ENCODE results near the gene MAP7D1.
"Not testable (repeated sequence)": the region's sequence is repeated elsewhere in the genome, so short reads cannot be mapped to it uniquely, and the experiment has no call there.

MAP7D1 gene

DNA sequence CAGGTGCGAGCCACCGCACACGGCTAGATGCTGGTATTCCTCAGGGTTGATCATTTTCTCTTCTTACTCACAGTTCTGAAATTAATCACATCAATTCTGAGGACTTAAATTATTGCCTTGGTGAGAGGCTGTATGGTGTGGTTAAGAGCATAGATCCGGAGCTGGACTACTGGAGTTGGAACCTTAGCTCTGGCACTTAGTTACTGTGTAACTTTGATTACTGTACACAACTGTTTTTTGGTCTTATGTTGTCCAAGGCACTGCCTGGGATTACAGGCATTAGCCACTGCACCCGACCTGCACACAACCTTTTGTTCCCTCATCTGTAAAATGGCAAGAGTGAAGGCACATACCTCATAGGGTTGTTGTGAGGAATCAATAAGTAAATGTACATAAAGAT lies 42.7 kb downstream of the MAP7D1 start:
- no peaks in the 10 kb centered on the region for H3K36me3 Mint-ChIP-seq
- no peaks in the 10 kb centered on the region for H3K9me3 Mint-ChIP-seq
- H3K4me1 Mint-ChIP-seq, result no peaks in the 10 kb centered on the region
- CTCF ChIA-PET, result interaction anchor here (0.6 to 1.8 kb wide), 2 partner anchors 11 to 13 kb away, joined by 4 to 6 read pairs; no protein-coding TSS in a partner anchor
- no peak overlapping the region for H3K4me3 Mint-ChIP-seq
- DNase-seq, result no peak
- H3K27ac Mint-ChIP-seq, result no peak overlapping the region
- H3K27me3 Mint-ChIP-seq, result peaks cover 19% of the 10 kb centered on the region

DNA sequence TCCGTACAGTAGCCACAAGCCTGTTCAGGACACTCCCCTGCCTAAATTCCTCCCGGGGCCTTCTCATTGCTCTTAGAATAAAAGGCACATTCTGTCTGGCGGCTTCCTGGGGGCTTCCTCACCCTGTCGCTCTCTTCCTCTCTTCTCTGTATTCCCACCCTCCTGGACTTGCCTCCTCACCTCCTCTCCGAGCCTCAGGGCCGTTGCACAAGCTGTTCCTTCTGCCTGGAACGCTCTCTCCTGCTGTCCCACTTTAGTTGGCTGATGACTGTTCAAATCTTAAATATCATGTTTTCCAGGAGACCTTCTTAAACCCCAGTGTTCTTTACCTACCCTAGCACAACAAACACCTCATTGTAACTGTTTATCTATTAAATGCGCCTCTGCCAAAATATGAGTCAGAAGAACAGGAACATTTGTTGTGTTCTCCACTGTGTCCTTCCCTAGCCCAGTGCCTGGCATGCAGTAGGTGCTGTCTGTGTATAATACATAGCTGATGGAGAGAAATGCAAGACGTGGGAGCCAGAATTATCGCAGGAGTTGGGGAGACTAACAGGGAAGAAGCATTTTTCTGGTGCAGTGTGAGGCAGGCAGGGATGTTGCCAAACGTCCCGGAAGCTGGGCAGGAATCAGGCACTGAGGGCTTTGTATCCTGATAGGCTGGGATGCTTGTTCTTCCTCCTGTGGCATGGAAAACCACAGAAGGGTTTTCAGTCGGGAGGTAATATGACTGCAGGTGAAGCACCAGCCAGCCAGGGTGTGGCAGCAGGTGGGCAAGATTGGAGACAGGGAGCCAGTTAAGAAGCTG lies 44.2 kb downstream of the MAP7D1 start:
- Mint-ChIP-seq H3K9me3 (no peaks in the 10 kb centered on the region), H3K4me3 (no peak overlapping the region), H3K27ac (no peak overlapping the region), H3K4me1 (no peaks in the 10 kb centered on the region), H3K27me3 (peaks cover 24% of the 10 kb centered on the region), H3K36me3 (no peaks in the 10 kb centered on the region)
- CTCF ChIA-PET, result interaction anchor here (0.6 kb wide), 1 partner anchor 1375 kb away, joined by 3 read pairs; no protein-coding TSS in a partner anchor
- DNase-seq, result no peak

DNA sequence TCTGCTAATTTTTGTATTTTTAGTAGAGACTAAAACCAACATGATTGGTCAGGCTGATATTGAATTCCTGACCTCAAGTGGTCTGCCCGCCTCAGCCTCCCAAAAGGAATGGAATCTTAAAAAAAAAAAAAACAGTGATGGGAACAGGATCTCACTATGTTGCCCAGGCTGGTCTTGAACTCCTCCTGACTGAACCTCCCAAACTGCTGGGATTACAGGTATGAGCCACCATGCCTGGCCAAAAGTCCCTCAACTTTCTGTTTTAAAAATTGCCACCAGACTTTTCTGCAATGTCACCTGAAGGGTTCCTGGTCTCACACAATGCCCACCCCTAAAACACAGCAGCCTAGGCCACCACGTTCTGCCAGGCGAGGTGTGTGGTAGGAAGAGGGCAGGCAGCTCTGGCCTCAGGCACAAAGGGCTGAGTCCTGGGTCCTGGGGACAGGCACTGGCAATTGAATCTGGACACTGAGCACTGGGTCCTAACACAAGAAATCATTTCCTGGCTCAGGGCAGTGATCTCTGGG lies 47.1 kb downstream of the MAP7D1 start:
- DNase-seq, result no peak
- no peaks in the 10 kb centered on the region for H3K9me3 Mint-ChIP-seq
- H3K36me3 Mint-ChIP-seq, result no peaks in the 10 kb centered on the region
- peaks cover 16% of the 10 kb centered on the region for H3K27me3 Mint-ChIP-seq
- H3K27ac Mint-ChIP-seq, result no peak overlapping the region
- H3K4me3 Mint-ChIP-seq, result no peak overlapping the region
- peaks cover 4% of the 10 kb centered on the region for H3K4me1 Mint-ChIP-seq
- CTCF ChIA-PET, result interaction anchor here (1.1 kb wide), 1 partner anchor 15 kb away, joined by 4 read pairs; no protein-coding TSS in a partner anchor

GRCh38 chr1:36203554-36204346 lies 47.8 kb downstream of the MAP7D1 start:
- H3K4me1 Mint-ChIP-seq, result peaks cover 4% of the 10 kb centered on the region
- CTCF ChIA-PET, result interaction anchor here (1.1 kb wide), 1 partner anchor 16 kb away, joined by 4 read pairs; no protein-coding TSS in a partner anchor
- no peak for DNase-seq

DNA sequence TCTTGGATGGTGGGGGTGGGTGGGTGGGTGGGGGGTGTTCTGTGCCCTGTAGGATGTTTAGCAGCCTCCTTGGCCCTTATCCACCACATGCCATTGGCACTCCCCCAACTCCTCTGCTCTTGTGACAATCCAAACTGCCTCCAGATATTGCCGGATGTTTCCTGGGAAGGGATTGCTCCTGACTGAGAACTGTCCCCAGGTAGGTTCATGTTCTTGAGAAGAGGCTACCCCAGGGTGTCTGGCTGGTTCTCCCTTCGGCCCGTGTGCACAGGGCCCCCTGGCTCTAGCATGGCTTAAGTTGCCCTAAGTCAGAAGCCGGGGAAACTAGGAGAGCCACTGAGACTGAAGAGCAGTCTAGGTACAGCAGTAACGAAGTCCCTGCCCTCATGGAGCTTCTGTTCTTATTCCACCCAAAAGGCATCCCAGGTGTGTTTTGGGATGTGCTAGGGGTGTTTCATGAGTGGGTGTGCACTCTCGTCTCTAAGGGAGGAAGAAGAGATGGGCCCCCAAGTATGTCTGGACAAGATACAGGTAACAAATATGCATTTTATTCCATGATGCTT lies 48.5 kb downstream of the MAP7D1 start:
- Mint-ChIP-seq H3K27me3 (peaks cover 16% of the 10 kb centered on the region), H3K4me1 (peaks cover 4% of the 10 kb centered on the region), H3K4me3 (no peak overlapping the region), H3K27ac (no peak overlapping the region), H3K9me3 (no peaks in the 10 kb centered on the region), H3K36me3 (no peaks in the 10 kb centered on the region)
- DNase-seq, result no peak
- CTCF ChIA-PET, result no interaction called here

More at GRCh38 chr1:36203554-36204346, 47.8 kb downstream of the MAP7D1 start:
- no peaks in the 10 kb centered on the region for H3K36me3 Mint-ChIP-seq
- H3K9me3 Mint-ChIP-seq, result no peaks in the 10 kb centered on the region
- peaks cover 16% of the 10 kb centered on the region for H3K27me3 Mint-ChIP-seq
- no peak overlapping the region for H3K4me3 Mint-ChIP-seq
- H3K27ac Mint-ChIP-seq, result no peak overlapping the region

DNA sequence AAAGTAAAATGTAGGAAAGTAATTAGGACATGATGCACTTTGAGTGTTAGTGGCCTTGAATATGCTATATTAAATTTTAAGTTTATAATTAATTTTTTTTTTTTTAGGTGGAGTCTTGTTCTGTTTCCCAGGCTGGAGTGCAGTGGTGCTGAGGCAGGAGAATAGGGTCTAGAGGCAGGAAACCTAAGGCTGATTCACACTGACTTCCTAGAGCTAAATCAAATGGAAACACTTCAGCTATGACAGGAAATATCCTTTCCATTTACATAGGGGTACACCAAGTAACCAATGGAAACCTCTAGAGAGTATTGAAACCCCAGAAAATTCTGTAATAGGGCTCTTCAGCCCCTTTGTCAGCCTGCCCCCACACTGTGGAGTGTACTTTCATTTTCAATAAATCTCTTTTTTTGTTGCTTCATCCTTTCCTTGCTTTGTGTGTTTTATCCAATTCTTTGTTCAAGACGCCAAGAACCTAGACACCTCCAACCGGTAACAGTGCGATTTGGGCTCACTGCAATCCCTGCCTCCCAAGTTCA lies 50.4 kb downstream of the MAP7D1 start:
- Mint-ChIP-seq H3K36me3 (no peaks in the 10 kb centered on the region), H3K4me3 (no peak overlapping the region), H3K27me3 (peaks cover 15% of the 10 kb centered on the region), H3K9me3 (no peaks in the 10 kb centered on the region), H3K4me1 (peaks cover 4% of the 10 kb centered on the region), H3K27ac (no peak overlapping the region)
- CTCF ChIA-PET, result interaction anchor here (1.0 to 1.5 kb wide), 2 partner anchors 19 to 80 kb away, joined by 3 to 6 read pairs; no protein-coding TSS in a partner anchor
- DNase-seq, result no peak

- no peak for DNase-seq
- no peaks in the 10 kb centered on the region for H3K9me3 Mint-ChIP-seq
- CTCF ChIA-PET, result no interaction called here
- no peaks in the 10 kb centered on the region for H3K36me3 Mint-ChIP-seq
- peaks cover 15% of the 10 kb centered on the region for H3K27me3 Mint-ChIP-seq
- H3K4me3 Mint-ChIP-seq, result no peak overlapping the region
- peaks cover 4% of the 10 kb centered on the region for H3K4me1 Mint-ChIP-seq
- no peak overlapping the region for H3K27ac Mint-ChIP-seq
Observed at GRCh38 chr1:36207339-36207738, 51.4 kb downstream of the MAP7D1 start.

DNA sequence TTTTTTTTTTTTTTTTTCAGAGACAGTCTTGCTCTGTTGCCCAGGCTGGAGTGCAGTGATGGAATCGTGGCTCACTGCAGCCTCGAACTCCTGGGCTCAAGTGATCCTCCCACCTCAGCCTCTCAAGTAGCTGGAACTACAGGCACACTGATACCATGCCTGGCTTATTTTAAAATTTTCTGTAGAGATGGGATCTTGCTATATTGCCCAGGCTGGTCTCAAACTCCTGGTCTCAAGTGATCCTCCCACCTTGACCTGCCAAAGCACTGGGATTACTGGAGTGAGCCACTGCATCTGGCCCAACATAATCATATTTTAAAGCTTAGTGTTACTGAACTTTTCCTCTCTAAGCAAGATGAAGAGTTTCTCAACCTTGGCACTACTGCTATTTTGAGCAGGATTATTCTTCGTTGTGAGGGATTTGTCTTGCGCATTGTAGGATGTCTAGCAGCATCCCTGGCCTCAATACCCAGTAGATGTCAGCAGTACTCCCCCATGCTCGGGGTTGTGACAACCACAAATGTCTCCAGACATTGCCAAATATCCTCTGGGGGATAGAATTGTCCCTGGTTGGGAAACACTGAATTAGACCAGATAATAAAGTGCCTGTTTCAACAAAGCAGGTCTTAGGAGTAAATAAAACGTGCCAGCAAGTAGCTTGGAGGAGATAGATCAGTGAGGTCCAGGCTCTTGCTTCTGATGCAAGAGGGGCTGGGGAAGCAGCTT lies 53.2 kb downstream of the MAP7D1 start:
- CTCF ChIA-PET, result interaction anchor here (1.3 kb wide), 1 partner anchor 76 kb away, joined by 4 read pairs; no protein-coding TSS in a partner anchor
- H3K4me3 Mint-ChIP-seq, result no peak overlapping the region
- H3K4me1 Mint-ChIP-seq, result peaks cover 4% of the 10 kb centered on the region
- H3K27me3 Mint-ChIP-seq, result peaks cover 12% of the 10 kb centered on the region
- no peaks in the 10 kb centered on the region for H3K9me3 Mint-ChIP-seq
- H3K36me3 Mint-ChIP-seq, result no peaks in the 10 kb centered on the region
- DNase-seq, result no peak
- no peak overlapping the region for H3K27ac Mint-ChIP-seq

DNA sequence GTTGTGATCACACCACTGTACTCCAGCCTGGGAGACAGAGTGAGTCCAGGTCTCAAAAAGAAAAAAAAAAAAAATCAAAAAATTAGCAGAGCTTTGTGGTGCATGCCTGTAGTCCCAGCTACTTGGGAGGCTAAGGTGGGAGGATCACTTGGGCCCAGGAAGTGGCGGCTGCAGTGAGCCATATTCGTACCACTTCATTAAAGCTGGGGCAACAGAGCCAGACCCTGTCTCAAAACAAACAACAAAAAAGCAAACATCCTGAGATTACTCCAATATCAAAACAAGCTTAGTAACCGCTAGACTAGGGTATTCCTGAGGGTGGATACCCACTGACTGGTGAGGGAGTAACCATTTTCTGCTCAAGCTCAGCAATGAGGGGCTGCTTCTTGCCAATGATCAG lies 55.3 kb downstream of the MAP7D1 start:
- H3K4me1 Mint-ChIP-seq, result peaks cover 3% of the 10 kb centered on the region
- H3K27ac Mint-ChIP-seq, result no peak overlapping the region
- no peaks in the 10 kb centered on the region for H3K36me3 Mint-ChIP-seq
- CTCF ChIA-PET, result interaction anchor here (0.7 kb wide), 2 partner anchors 13 to 23 kb away, joined by 4 read pairs; no protein-coding TSS in a partner anchor
- no peaks in the 10 kb centered on the region for H3K9me3 Mint-ChIP-seq
- no peak overlapping the region for H3K4me3 Mint-ChIP-seq
- peaks cover 12% of the 10 kb centered on the region for H3K27me3 Mint-ChIP-seq
- no peak for DNase-seq

DNA sequence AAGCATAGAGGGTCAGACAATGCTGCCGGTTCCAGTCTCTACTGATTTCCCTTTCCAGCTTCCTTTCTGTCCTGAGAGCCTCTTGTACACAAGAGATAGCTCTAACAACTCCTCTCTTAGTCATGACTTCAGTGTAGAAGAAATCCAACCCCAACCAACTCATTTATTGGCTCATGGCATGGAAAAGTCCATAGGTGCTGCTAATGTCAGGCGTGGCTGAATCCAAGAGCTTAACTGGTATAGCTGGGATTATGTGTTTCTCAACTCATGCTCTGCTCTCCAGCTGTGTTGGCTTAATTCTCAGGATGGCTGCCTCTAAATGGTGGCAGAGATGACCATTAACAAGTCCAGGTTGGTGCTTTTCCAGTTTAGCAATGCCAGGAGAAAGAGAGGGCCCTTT lies 55.9 kb downstream of the MAP7D1 start:
- CTCF ChIA-PET, result no interaction called here
- Mint-ChIP-seq H3K4me1 (no peaks in the 10 kb centered on the region), H3K27ac (no peak overlapping the region)

GRCh38 chr1:36212782-36213181 lies 56.8 kb downstream of the MAP7D1 start:
- H3K27me3 Mint-ChIP-seq, result peaks cover 12% of the 10 kb centered on the region
- no peaks in the 10 kb centered on the region for H3K9me3 Mint-ChIP-seq
- H3K4me1 Mint-ChIP-seq, result no peaks in the 10 kb centered on the region
- no peak for DNase-seq
- no peak overlapping the region for H3K4me3 Mint-ChIP-seq
- H3K36me3 Mint-ChIP-seq, result no peaks in the 10 kb centered on the region
- CTCF ChIA-PET, result no interaction called here
- H3K27ac Mint-ChIP-seq, result no peak overlapping the region

More for the DNA sequence above, 55.9 kb downstream of the MAP7D1 start:
- Mint-ChIP-seq H3K4me3 (no peak overlapping the region), H3K36me3 (no peaks in the 10 kb centered on the region), H3K9me3 (no peaks in the 10 kb centered on the region), H3K27me3 (peaks cover 12% of the 10 kb centered on the region)
- DNase-seq, result no peak

DNA sequence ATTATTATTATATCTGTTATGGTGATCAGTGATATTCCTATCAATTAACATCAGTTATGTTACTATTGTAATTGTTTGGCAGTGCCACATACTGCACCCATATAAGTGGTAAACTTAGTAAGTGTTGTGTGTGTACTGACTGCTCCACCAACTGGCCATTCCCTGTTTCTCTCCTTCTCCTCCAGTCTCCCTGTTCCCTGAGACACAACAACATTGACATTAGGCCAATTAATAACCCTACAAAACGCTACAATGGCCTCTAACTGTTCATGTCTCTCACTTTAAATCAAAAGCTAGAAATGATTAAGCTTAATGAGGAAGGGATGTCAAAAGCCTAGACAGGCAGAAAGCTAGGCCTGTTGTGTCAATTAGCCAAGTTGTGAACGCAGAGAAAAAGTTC lies 61.7 kb downstream of the MAP7D1 start:
- Mint-ChIP-seq H3K27ac (no peak overlapping the region), H3K4me3 (no peak overlapping the region), H3K36me3 (no peaks in the 10 kb centered on the region), H3K4me1 (peaks cover 5% of the 10 kb centered on the region), H3K27me3 (peaks cover 10% of the 10 kb centered on the region), H3K9me3 (no peaks in the 10 kb centered on the region)
- CTCF ChIA-PET, result interaction anchor here (1.0 kb wide), 1 partner anchor 28 kb away, joined by 3 read pairs; no protein-coding TSS in a partner anchor
- no peak for DNase-seq

- not testable (repeated sequence) for H3K4me3 Mint-ChIP-seq, H3K27ac Mint-ChIP-seq, H3K27me3 Mint-ChIP-seq, DNase-seq, H3K9me3 Mint-ChIP-seq
- Mint-ChIP-seq H3K36me3 (peaks cover 18% of the 10 kb centered on the region), H3K4me1 (peaks cover 30% of the 10 kb centered on the region)
- CTCF ChIA-PET, result interaction anchor here (0.6 kb wide), 1 partner anchor 34 kb away, joined by 3 read pairs; no protein-coding TSS in a partner anchor
Observed at GRCh38 chr1:36221901-36222300, 65.9 kb downstream of the MAP7D1 start.

All from activated naive CD4-positive, alpha-beta T cell treated with anti-CD3 and anti-CD28 coated beads, Interleukin-2, amount 10 ng/mL, durations not matched to agents 7 days and 5 days (primary cell).